ENCODE results near the gene HLA-DRB1.

DNA sequence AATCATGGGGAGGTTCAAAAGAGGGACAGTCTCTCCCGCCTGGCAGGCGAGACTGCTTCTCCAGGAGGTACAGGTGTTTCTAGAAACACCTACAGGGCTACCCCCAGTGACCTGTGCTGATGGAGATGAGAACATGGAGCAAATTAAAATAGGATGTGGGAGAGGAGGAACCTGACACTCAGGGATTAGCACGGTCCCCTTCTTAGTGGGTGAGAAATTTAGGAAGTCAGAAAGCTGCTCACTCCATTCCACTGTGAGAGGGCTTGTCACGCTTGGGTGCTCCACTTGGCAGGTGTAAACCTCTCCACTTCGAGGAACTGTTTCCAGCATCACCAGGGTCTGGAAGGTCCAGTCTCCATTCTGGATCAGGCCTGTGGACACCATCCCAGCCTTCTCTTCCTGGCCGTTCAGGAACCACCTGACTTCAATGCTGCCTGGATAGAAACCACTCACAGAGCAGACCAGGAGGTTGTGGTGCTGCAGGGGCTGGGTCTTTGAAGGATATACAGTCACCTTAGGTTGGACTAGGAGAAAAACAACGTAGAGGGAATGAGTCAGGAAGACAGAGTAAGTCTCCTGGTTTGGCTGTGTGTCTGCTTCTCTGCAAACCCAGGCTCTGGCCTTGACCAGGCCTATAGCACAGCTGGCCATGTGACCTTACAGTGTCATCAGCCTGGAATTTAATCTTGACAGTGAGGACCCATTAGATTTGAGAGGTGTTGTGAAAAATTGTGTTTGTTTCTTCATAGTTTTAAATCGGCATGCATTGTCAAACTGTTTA is 8.1 kb downstream of the HLA-DRB1 start:
- TF ChIP-seq, protein P1, sequence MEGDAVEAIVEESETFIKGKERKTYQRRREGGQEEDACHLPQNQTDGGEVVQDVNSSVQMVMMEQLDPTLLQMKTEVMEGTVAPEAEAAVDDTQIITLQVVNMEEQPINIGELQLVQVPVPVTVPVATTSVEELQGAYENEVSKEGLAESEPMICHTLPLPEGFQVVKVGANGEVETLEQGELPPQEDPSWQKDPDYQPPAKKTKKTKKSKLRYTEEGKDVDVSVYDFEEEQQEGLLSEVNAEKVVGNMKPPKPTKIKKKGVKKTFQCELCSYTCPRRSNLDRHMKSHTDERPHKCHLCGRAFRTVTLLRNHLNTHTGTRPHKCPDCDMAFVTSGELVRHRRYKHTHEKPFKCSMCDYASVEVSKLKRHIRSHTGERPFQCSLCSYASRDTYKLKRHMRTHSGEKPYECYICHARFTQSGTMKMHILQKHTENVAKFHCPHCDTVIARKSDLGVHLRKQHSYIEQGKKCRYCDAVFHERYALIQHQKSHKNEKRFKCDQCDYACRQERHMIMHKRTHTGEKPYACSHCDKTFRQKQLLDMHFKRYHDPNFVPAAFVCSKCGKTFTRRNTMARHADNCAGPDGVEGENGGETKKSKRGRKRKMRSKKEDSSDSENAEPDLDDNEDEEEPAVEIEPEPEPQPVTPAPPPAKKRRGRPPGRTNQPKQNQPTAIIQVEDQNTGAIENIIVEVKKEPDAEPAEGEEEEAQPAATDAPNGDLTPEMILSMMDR (IDR thresholded peaks at IDR 0.05), result no peak
- no peak for TF ChIP-seq SREBF2 (IDR thresholded peaks at IDR 0.05)
- TF ChIP-seq, protein P2, sequence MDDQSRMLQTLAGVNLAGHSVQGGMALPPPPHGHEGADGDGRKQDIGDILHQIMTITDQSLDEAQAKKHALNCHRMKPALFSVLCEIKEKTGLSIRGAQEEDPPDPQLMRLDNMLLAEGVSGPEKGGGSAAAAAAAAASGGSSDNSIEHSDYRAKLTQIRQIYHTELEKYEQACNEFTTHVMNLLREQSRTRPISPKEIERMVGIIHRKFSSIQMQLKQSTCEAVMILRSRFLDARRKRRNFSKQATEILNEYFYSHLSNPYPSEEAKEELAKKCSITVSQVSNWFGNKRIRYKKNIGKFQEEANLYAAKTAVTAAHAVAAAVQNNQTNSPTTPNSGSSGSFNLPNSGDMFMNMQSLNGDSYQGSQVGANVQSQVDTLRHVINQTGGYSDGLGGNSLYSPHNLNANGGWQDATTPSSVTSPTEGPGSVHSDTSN (IDR thresholded peaks at IDR 0.05), result no peak
- no peak for TF ChIP-seq JUNB (IDR thresholded peaks at IDR 0.05)
- TF ChIP-seq HOXA7 (CRISPR knock-in tag; IDR thresholded peaks at IDR 0.05), result no peak
- TF ChIP-seq CHD2 (IDR thresholded peaks at IDR 0.05; ENCODE audit: low read length, partially characterized antibody), result no peak
- no peak for TF ChIP-seq EP300 (IDR thresholded peaks at IDR 0.05)
- TF ChIP-seq ZC3H11A (IDR thresholded peaks at IDR 0.05), result no peak
- no peak for TF ChIP-seq SMC3 (IDR thresholded peaks at IDR 0.05)
- TF ChIP-seq MAZ (IDR thresholded peaks at IDR 0.05; ENCODE audit: borderline replicate concordance, low read depth, low read length), result no peak
- TF ChIP-seq KDM1A (IDR thresholded peaks at IDR 0.05; ENCODE audit: low read depth), result no peak
- TF ChIP-seq CBX2 (IDR thresholded peaks at IDR 0.05; ENCODE audit: borderline replicate concordance, low read depth), result no peak
- TF ChIP-seq, protein P3, sequence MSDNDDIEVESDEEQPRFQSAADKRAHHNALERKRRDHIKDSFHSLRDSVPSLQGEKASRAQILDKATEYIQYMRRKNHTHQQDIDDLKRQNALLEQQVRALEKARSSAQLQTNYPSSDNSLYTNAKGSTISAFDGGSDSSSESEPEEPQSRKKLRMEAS (IDR thresholded peaks at IDR 0.05), result no peak

All from A549 (cell line).